Endothelial cell of umbilical vein (primary cell): ENCODE results near the gene MORN5. TPM values are rescaled to one million over a fixed set of nuclear protein-coding genes. Genes with fewer than 3 reads are reported as not detected.

ENCODE experiments used
- BruUV-seq: library from RNA; stranded (reverse); fragments of 400-500 nt; replicated peaks from 2 replicates; lab custom pipeline; 2021; lab: Mats Ljungman, UMichigan
- CTCF ChIA-PET: fragments of 300-600, 350-600 bp; sonication (Branson Sonifier 250); formaldehyde crosslinking; loops from one replicate; lab custom pipeline; 2021; ENCODE audit warnings: antibody characterized with exemption, inconsistent platforms; lab: Charles Lee
- POLR2A ChIA-PET: fragments of 300-600, 350-600 bp; sonication (Branson Sonifier 250); formaldehyde crosslinking; loops from one replicate; lab custom pipeline; 2021; ENCODE audit warnings: antibody characterized with exemption, inconsistent platforms; lab: Charles Lee
- DNase-seq: peaks from one replicate; pipeline ENCODE4 v3.0.0-alpha.2; 2011; ENCODE audit warnings: low read depth, low spot score
- FAIRE-seq: peaks from 2 replicates; lab custom pipeline; 2011; peaks lifted over from hg19 to GRCh38; lab: Jason Lieb, UNC
- H2AFZ ChIP-seq: 2 replicates; pipeline ENCODE4 v1.6.0; 2012; ENCODE audit warnings: low read depth, low read length, control low read depth, inconsistent platforms
- H3K27ac ChIP-seq: 2 replicates; pipeline ENCODE4 v1.5.1; 2011; ENCODE audit warnings: low read depth, mild to moderate bottlenecking, control low read depth, low read length, moderate library complexity; ENCODE audit not compliant: insufficient read depth
- H3K27me3 ChIP-seq, 2 experiments: 2 replicates each; pipeline versions ENCODE4 v1.6.0 to v1.6.1; 2011; ENCODE audit warnings: low read length in 2 of 2, mixed read lengths in 1 of 2; ENCODE audit not compliant: control insufficient read depth in 2 of 2, insufficient read depth in 2 of 2
- H3K36me3 ChIP-seq, 2 experiments: 2 replicates in 1 of 2; 3 replicates in 1 of 2; pipeline ENCODE4 v1.5.1; 2011; ENCODE audit warnings: low read length in 2 of 2, mild to moderate bottlenecking in 1 of 2, moderate library complexity in 1 of 2; ENCODE audit not compliant: control insufficient read depth in 2 of 2, insufficient read depth in 2 of 2; ENCODE audit errors: extremely low read depth in 1 of 2
- H3K4me1 ChIP-seq: 3 replicates; pipeline ENCODE4 v1.5.1; 2011; ENCODE audit warnings: mild to moderate bottlenecking, low read length; ENCODE audit not compliant: control insufficient read depth, insufficient read depth; ENCODE audit errors: extremely low read depth
- H3K4me2 ChIP-seq: 2 replicates; pipeline ENCODE4 v1.6.1; 2011; ENCODE audit warnings: low read length, control low read depth, mixed read lengths; ENCODE audit not compliant: insufficient read depth
- H3K4me3 ChIP-seq, 3 experiments: fragments of 200-600 bp in 1 of 3; sonication (generic), shearing (Covaris generic) in 1 of 3; replicated peaks in 1 of 3; 2 replicates each; pipeline ENCODE4 v1.5.1; 2011 to 2016; ENCODE audit warnings: control low read depth in 3 of 3, low read length in 3 of 3, mild to moderate bottlenecking in 2 of 3, inconsistent platforms in 1 of 3, low read depth in 1 of 3, moderate library complexity in 1 of 3; ENCODE audit not compliant: insufficient read depth in 1 of 3
- H3K79me2 ChIP-seq: 2 replicates; pipeline ENCODE4 v1.6.0; 2012; ENCODE audit warnings: low read length, inconsistent platforms; ENCODE audit not compliant: control insufficient read depth, insufficient read depth
- H3K9ac ChIP-seq: replicated peaks from 2 replicates; pipeline ENCODE3; 2011; ENCODE audit warnings: low read length, control low read depth; ENCODE audit not compliant: insufficient read depth; ENCODE audit errors: extremely low read depth
- H3K9me1 ChIP-seq: replicated peaks from 3 replicates; pipeline ENCODE4 v1.6.0; 2011; ENCODE audit warnings: mild to moderate bottlenecking, low read length; ENCODE audit not compliant: control insufficient read depth, insufficient read depth; ENCODE audit errors: extremely low read depth
- H3K9me3 ChIP-seq: replicated peaks from 2 replicates; pipeline ENCODE4 v1.5.1; 2012; ENCODE audit warnings: low read length, inconsistent platforms; ENCODE audit not compliant: control insufficient read depth, insufficient read depth
- H4K20me1 ChIP-seq: replicated peaks from 2 replicates; pipeline ENCODE3; 2011; ENCODE audit warnings: mild to moderate bottlenecking, low read length; ENCODE audit not compliant: control insufficient read depth, insufficient read depth; ENCODE audit errors: extremely low read depth
- EZH2 ChIP-seq: IDR thresholded peaks from 2 replicates; pipeline ENCODE4 v1.6.1; 2012; ENCODE audit warnings: borderline replicate concordance, low read depth, mild to moderate bottlenecking, moderate library complexity, low read length, inconsistent platforms; ENCODE audit not compliant: severe bottlenecking
- FOS ChIP-seq: IDR thresholded peaks from 2 replicates; pipeline ENCODE4 v1.6.1; 2011; ENCODE audit warnings: mild to moderate bottlenecking, low read length, moderate library complexity, borderline replicate concordance; ENCODE audit not compliant: insufficient read depth
- GATA2 ChIP-seq: IDR thresholded peaks from 2 replicates; pipeline ENCODE4 v1.7.0; 2011; ENCODE audit warnings: low read depth, mild to moderate bottlenecking, moderate library complexity, mixed read lengths, low read length; ENCODE audit not compliant: insufficient read length, insufficient read depth
- JUN ChIP-seq: IDR thresholded peaks from 2 replicates; pipeline ENCODE4 v1.6.1; 2011; ENCODE audit warnings: borderline replicate concordance, low read depth; ENCODE audit not compliant: insufficient read length, insufficient read depth
- MYC ChIP-seq: IDR thresholded peaks from one replicate; pipeline ENCODE4 v1.6.1; 2011; ENCODE audit warnings: mild to moderate bottlenecking, low read depth, low read length
- POLR2A ChIP-seq: IDR thresholded peaks from 2 replicates; pipeline ENCODE4 v1.6.1; 2012; ENCODE audit warnings: low read depth, mild to moderate bottlenecking, control low read depth, low read length
- POLR2AphosphoS5 ChIP-seq: IDR thresholded peaks from 2 replicates; pipeline ENCODE4 v1.6.1; 2012; ENCODE audit warnings: low read depth, mild to moderate bottlenecking, control low read depth, low read length, moderate library complexity; ENCODE audit not compliant: insufficient read depth
- dilution Hi-C: fragments of 300-500 bp; cut with MboI; formaldehyde crosslinking; loops from one replicate; pipeline ENCODE4 v1.15.0; 2019; ENCODE audit warnings: low sequenced_read_pairs; ENCODE audit not compliant: extremely low pct_ligation_motif_present
- intact Hi-C: fragments of 100-400 bp; cut with micrococcal nuclease; formaldehyde crosslinking; loops from one replicate; pipeline ENCODE4 v1.10.0; 2022
- polyA plus RNA-seq, 4 experiments: library from polyadenylated mRNA; depleted of rRNA in 3 of 4; stranded (reverse) in 3 of 4; unstranded in 1 of 4; fragments of >200 nt; gene quantifications; 2 replicates each; pipeline versions ENCODE4 v1.2.1 to v1.2.3, GENCODE V29; 2011 to 2012; ENCODE audit warnings: missing spikeins in 1 of 4
- total RNA-seq: library from RNA; stranded (reverse); gene quantifications from 2 replicates; pipeline ENCODE4 v1.2.3, GENCODE V29; 2021
- TF ChIP-seq, protein P1 (sequence below): IDR thresholded peaks from 2 replicates; pipeline ENCODE4 v1.6.1; 2011; ENCODE audit not compliant: insufficient read depth, insufficient read length
- TF ChIP-seq, protein P2 (sequence below), 2 donors: IDR thresholded peaks; 1 replicate in 1 of 2; 2 replicates in 1 of 2; pipeline ENCODE4 v1.5.1; 2011; ENCODE audit warnings: low read length in 2 of 2, mild to moderate bottlenecking in 2 of 2, moderate library complexity in 2 of 2, control low read depth in 1 of 2, inconsistent platforms in 1 of 2, low read depth in 1 of 2; ENCODE audit not compliant: insufficient read depth in 1 of 2; ENCODE audit errors: extremely low read depth in 1 of 2

Gene MORN5
- total and polyA plus RNA-seq, 2 donors (not counting 3 experiments of a cell fraction or from before 2014, with no cell fraction given), result not detected

DNA sequence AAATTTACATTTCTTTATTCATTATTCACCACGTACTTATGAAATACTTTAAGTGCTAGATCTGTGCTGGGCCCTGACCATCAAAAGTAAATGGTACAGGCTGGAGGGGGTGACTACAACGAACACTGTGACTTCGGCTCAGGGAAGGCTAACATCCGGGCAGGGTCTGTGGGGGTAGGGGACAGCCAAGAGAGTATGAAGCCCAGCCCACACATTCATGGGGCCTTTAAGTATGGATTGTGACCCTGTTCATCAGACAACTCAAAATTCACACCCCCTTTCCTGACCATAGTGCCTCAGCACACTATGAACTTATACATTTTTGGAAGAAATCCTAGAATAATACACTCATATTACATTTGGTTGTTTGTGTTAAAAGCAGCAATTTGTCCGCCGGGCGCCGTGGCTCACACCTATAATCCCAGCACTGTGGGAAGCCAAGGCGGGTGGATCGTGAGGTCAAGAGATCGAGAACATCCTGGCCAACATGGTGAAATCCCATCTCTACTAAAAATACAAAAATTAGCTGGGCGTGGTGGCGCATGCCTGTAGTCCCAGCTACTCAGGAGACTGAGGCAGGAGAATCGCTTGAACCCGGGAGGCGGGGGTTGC is 33.3 kb downstream of the MORN5 start:
- DNase-seq (no peak), FAIRE-seq (no peak)
- Histone ChIP-seq H3K79me2 (no peaks in the 10 kb centered on the region), H3K9ac (no peak overlapping the region), H2AFZ (no peak overlapping the region), H3K27ac (no peak overlapping the region), H3K4me3 (no peak overlapping the region), H3K4me1 (no peaks in the 10 kb centered on the region), H3K9me3 (no peaks in the 10 kb centered on the region), H3K36me3 (no peaks in the 10 kb centered on the region), H4K20me1 (no peaks in the 10 kb centered on the region), H3K4me2 (no peak overlapping the region), H3K27me3 (peaks cover 3 to 6% of the 10 kb centered on the region in 2 experiments), H3K9me1 (no peaks in the 10 kb centered on the region)
- POLR2A ChIA-PET, result no interaction called here
- CTCF ChIA-PET, result interaction anchor here (0.8 to 2.5 kb wide), 7 partner anchors 16 to 254 kb away, joined by 3 to 10 read pairs (median 5); no protein-coding TSS in a partner anchor
- dilution Hi-C loops (no loop called here), intact Hi-C loops (no loop called here)
- TF ChIP-seq JUN (no peak), POLR2AphosphoS5 (no peak), FOS (no peak), POLR2A (no peak), EZH2 (no peak), GATA2 (no peak), MYC (no peak)
- TF ChIP-seq, protein P1, sequence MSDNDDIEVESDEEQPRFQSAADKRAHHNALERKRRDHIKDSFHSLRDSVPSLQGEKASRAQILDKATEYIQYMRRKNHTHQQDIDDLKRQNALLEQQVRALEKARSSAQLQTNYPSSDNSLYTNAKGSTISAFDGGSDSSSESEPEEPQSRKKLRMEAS, result no peak
- TF ChIP-seq, protein P2, sequence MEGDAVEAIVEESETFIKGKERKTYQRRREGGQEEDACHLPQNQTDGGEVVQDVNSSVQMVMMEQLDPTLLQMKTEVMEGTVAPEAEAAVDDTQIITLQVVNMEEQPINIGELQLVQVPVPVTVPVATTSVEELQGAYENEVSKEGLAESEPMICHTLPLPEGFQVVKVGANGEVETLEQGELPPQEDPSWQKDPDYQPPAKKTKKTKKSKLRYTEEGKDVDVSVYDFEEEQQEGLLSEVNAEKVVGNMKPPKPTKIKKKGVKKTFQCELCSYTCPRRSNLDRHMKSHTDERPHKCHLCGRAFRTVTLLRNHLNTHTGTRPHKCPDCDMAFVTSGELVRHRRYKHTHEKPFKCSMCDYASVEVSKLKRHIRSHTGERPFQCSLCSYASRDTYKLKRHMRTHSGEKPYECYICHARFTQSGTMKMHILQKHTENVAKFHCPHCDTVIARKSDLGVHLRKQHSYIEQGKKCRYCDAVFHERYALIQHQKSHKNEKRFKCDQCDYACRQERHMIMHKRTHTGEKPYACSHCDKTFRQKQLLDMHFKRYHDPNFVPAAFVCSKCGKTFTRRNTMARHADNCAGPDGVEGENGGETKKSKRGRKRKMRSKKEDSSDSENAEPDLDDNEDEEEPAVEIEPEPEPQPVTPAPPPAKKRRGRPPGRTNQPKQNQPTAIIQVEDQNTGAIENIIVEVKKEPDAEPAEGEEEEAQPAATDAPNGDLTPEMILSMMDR (IDR thresholded peaks at IDR 0.05; ENCODE audit: extremely low read depth in 1 of 2, insufficient read depth in 1 of 2, low read depth in 1 of 2, low read length in 2 of 2), result no peak
- no TSS peak for BruUV-seq
